ENCODE measurements around the gene RRAGD.

RRAGD gene

GRCh38 chr6:89433252-89434149 is 21.4 kb upstream of the RRAGD start:
- TF ChIP-seq SUZ12 (IDR thresholded peaks at IDR 0.05; ENCODE audit: extremely low read depth, insufficient read depth, insufficient read length) (no peak), ZNF274 (IDR thresholded peaks at IDR 0.05; ENCODE audit: low read depth, low read length) (no peak), YY1 (IDR thresholded peaks at IDR 0.05; ENCODE audit: insufficient read depth, insufficient read length) (no peak)
- Histone ChIP-seq H3K9me3 (ENCODE audit: insufficient read depth, low read length) (no peaks in the 10 kb centered on the region), H3K9ac (ENCODE audit: insufficient read length, low read depth) (peak overlapping the region; percentile 77), H3K27me3 (ENCODE audit: insufficient read depth, insufficient read length) (peaks cover 35% of the 10 kb centered on the region), H3K4me3 (ENCODE audit: insufficient read length, low read depth) (peak overlapping the region; percentile 55), H3K36me3 (ENCODE audit: insufficient read depth, insufficient read length, low read length) (no peaks in the 10 kb centered on the region), H3K4me1 (ENCODE audit: insufficient read depth, insufficient read length) (no peaks in the 10 kb centered on the region)
- DNase-seq (ENCODE audit: low read depth, low spot score) = no peak

DNA sequence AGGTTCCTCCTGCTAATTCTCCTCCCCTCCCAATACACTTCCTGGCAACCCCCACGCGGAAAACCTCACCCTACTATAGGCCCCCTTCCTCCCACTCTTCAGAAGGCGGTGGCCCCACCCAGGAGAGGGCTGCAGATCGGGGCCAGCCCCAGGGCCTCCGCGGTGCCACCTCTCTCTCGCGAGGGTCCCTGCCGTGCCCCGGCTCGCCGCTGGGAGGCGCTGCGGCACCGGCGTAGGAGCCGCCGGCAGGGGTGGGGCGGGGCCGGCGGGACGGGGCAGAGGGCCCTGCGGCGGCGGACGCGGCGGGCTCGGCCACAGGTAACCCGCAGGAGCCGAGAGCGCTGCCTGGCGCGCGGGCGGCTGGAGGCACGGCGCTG is 20.8 kb upstream of the RRAGD start, which contains the start of gene ANKRD6:
ANKRD6 (plus strand) TSS at position 278 of the 377 bp plus-strand sequence. CDS start 133,825 bp downstream, outside the sequence.
- no peak for DNase-seq (ENCODE audit: low read depth, low spot score)
- peak within 1 kb of the TSS; percentile 77 for H3K9ac ChIP-seq (ENCODE audit: insufficient read length, low read depth)
- no peaks in the 10 kb centered on the region for H3K36me3 ChIP-seq (ENCODE audit: insufficient read depth, insufficient read length, low read length)
- TF ChIP-seq YY1 (IDR thresholded peaks at IDR 0.05; ENCODE audit: insufficient read depth, insufficient read length) (no peak), SUZ12 (IDR thresholded peaks at IDR 0.05; ENCODE audit: extremely low read depth, insufficient read depth, insufficient read length) (no peak), ZNF274 (IDR thresholded peaks at IDR 0.05; ENCODE audit: low read depth, low read length) (no peak)
- no peaks in the 10 kb centered on the region for H3K4me1 ChIP-seq (ENCODE audit: insufficient read depth, insufficient read length)
- H3K27me3 ChIP-seq (ENCODE audit: insufficient read depth, insufficient read length) = peaks cover 28% of the 10 kb centered on the region
- peak within 1 kb of the TSS; percentile 55 for H3K4me3 ChIP-seq (ENCODE audit: insufficient read length, low read depth)
- no peaks in the 10 kb centered on the region for H3K9me3 ChIP-seq (ENCODE audit: insufficient read depth, low read length)

GRCh38 chr6:89430201-89430962 is 18.3 kb upstream of the RRAGD start:
- Histone ChIP-seq H3K9ac (ENCODE audit: insufficient read length, low read depth) (no peak overlapping the region), H3K4me3 (ENCODE audit: insufficient read length, low read depth) (no peak overlapping the region), H3K27me3 (ENCODE audit: insufficient read depth, insufficient read length) (peaks cover 22% of the 10 kb centered on the region), H3K4me1 (ENCODE audit: insufficient read depth, insufficient read length) (no peaks in the 10 kb centered on the region), H3K9me3 (ENCODE audit: insufficient read depth, low read length) (no peaks in the 10 kb centered on the region), H3K36me3 (ENCODE audit: insufficient read depth, insufficient read length, low read length) (no peaks in the 10 kb centered on the region)
- TF ChIP-seq ZNF274 (IDR thresholded peaks at IDR 0.05; ENCODE audit: low read depth, low read length) (no peak), YY1 (IDR thresholded peaks at IDR 0.05; ENCODE audit: insufficient read depth, insufficient read length) (no peak), SUZ12 (IDR thresholded peaks at IDR 0.05; ENCODE audit: extremely low read depth, insufficient read depth, insufficient read length) (no peak)
- DNase-seq (ENCODE audit: low read depth, low spot score) = no peak

GRCh38 chr6:89416796-89417195 is 4.7 kb upstream of the RRAGD start:
- H3K4me1 ChIP-seq (ENCODE audit: insufficient read depth, insufficient read length) = no peaks in the 10 kb centered on the region
- H3K27me3 ChIP-seq (ENCODE audit: insufficient read depth, insufficient read length) = peaks cover 25% of the 10 kb centered on the region
- TF ChIP-seq ZNF274 (IDR thresholded peaks at IDR 0.05; ENCODE audit: low read depth, low read length) (no peak), SUZ12 (IDR thresholded peaks at IDR 0.05; ENCODE audit: extremely low read depth, insufficient read depth, insufficient read length) (no peak), YY1 (IDR thresholded peaks at IDR 0.05; ENCODE audit: insufficient read depth, insufficient read length) (no peak)
- no peak overlapping the region for H3K9ac ChIP-seq (ENCODE audit: insufficient read length, low read depth)
- H3K36me3 ChIP-seq (ENCODE audit: insufficient read depth, insufficient read length, low read length) = no peaks in the 10 kb centered on the region
- no peaks in the 10 kb centered on the region for H3K9me3 ChIP-seq (ENCODE audit: insufficient read depth, low read length)
- no peak for DNase-seq (ENCODE audit: low read depth, low spot score)
- H3K4me3 ChIP-seq (ENCODE audit: insufficient read length, low read depth) = no peak overlapping the region

- no peaks in the 10 kb centered on the region for H3K36me3 ChIP-seq (ENCODE audit: insufficient read depth, insufficient read length, low read length)
- H3K4me1 ChIP-seq (ENCODE audit: insufficient read depth, insufficient read length) = no peaks in the 10 kb centered on the region
- no peak overlapping the region for H3K4me3 ChIP-seq (ENCODE audit: insufficient read length, low read depth)
- no peak overlapping the region for H3K9ac ChIP-seq (ENCODE audit: insufficient read length, low read depth)
- H3K9me3 ChIP-seq (ENCODE audit: insufficient read depth, low read length) = no peaks in the 10 kb centered on the region
- DNase-seq (ENCODE audit: low read depth, low spot score) = no peak
- peaks cover 41% of the 10 kb centered on the region for H3K27me3 ChIP-seq (ENCODE audit: insufficient read depth, insufficient read length)
- TF ChIP-seq YY1 (IDR thresholded peaks at IDR 0.05; ENCODE audit: insufficient read depth, insufficient read length) (no peak), ZNF274 (IDR thresholded peaks at IDR 0.05; ENCODE audit: low read depth, low read length) (no peak), SUZ12 (IDR thresholded peaks at IDR 0.05; ENCODE audit: extremely low read depth, insufficient read depth, insufficient read length) (no peak)
Observed at GRCh38 chr6:89415185-89415584, 3.1 kb upstream of the RRAGD start.

DNA sequence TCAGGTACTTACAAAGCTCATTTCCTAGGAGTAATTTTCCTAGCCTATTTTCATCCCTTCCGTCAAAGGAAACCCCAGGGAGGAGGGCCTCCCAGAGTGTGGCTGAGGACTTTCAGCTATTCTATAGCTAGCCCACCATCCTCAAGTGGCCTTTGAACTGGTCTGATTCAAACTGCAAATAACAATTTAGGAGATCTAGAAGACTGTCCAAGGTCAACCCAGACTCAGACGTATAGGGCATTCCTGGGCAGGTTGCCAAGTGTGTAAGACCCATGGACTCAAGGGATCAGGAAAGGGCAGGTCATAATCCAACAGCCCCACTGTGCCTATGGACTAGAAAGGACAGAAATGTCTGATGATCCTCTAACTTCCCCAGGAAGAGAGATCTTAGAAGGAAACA is 2.1 kb upstream of the RRAGD start:
- H3K4me1 ChIP-seq (ENCODE audit: insufficient read depth, insufficient read length) = no peaks in the 10 kb centered on the region
- H3K9ac ChIP-seq (ENCODE audit: insufficient read length, low read depth) = no peak overlapping the region
- no peaks in the 10 kb centered on the region for H3K36me3 ChIP-seq (ENCODE audit: insufficient read depth, insufficient read length, low read length)
- peaks cover 48% of the 10 kb centered on the region for H3K27me3 ChIP-seq (ENCODE audit: insufficient read depth, insufficient read length)
- H3K9me3 ChIP-seq (ENCODE audit: insufficient read depth, low read length) = no peaks in the 10 kb centered on the region
- no peak for TF ChIP-seq SUZ12 (IDR thresholded peaks at IDR 0.05; ENCODE audit: extremely low read depth, insufficient read depth, insufficient read length)
- no peak for TF ChIP-seq YY1 (IDR thresholded peaks at IDR 0.05; ENCODE audit: insufficient read depth, insufficient read length)
- no peak for TF ChIP-seq ZNF274 (IDR thresholded peaks at IDR 0.05; ENCODE audit: low read depth, low read length)
- no peak for DNase-seq (ENCODE audit: low read depth, low spot score)
- no peak overlapping the region for H3K4me3 ChIP-seq (ENCODE audit: insufficient read length, low read depth)

GRCh38 chr6:89413006-89413400 is 930 bp upstream of the RRAGD start:
- no peak for TF ChIP-seq SUZ12 (IDR thresholded peaks at IDR 0.05; ENCODE audit: extremely low read depth, insufficient read depth, insufficient read length)
- TF ChIP-seq YY1 (IDR thresholded peaks at IDR 0.05; ENCODE audit: insufficient read depth, insufficient read length) = no peak
- no peak for TF ChIP-seq ZNF274 (IDR thresholded peaks at IDR 0.05; ENCODE audit: low read depth, low read length)
- H3K9me3 ChIP-seq (ENCODE audit: insufficient read depth, low read length) = no peaks in the 10 kb centered on the region
- H3K27me3 ChIP-seq (ENCODE audit: insufficient read depth, insufficient read length) = peaks cover 48% of the 10 kb centered on the region
- H3K9ac ChIP-seq (ENCODE audit: insufficient read length, low read depth) = no peak overlapping the region
- H3K4me1 ChIP-seq (ENCODE audit: insufficient read depth, insufficient read length) = no peaks in the 10 kb centered on the region
- DNase-seq (ENCODE audit: low read depth, low spot score) = no peak
- H3K4me3 ChIP-seq (ENCODE audit: insufficient read length, low read depth) = peak overlapping the region; percentile 64
- no peaks in the 10 kb centered on the region for H3K36me3 ChIP-seq (ENCODE audit: insufficient read depth, insufficient read length, low read length)

Measured in NT2/D1 (cell line).